H1 (cell line): Measurements from ENCODE around the gene USP7. TPM values are rescaled to one million over a fixed set of nuclear protein-coding genes. Genes with fewer than 3 reads are reported as not detected.

Experiments used
- CTCF ChIP-seq, 3 experiments: IDR thresholded peaks; 1 replicate in 2 of 3; 2 replicates in 1 of 3; pipeline versions ENCODE4 v1.5.1 to v1.6.1; 2011; ENCODE audit warnings: low read length in 3 of 3, mild to moderate bottlenecking in 3 of 3, inconsistent platforms in 2 of 3, low read depth in 1 of 3, moderate library complexity in 1 of 3; ENCODE audit not compliant: insufficient read depth in 1 of 3; ENCODE audit errors: control extremely low read depth in 1 of 3
- SUZ12 ChIP-seq: fragments of 200-600 bp; sonication (generic); IDR thresholded peaks from 2 replicates; pipeline ENCODE4 v1.6.1; 2012; ENCODE audit warnings: mild to moderate bottlenecking, inconsistent platforms, low read length, moderate library complexity, mixed read lengths
- polyA plus RNA-seq, 7 experiments: library from polyadenylated mRNA; depleted of rRNA in 3 of 7; stranded (reverse) in 5 of 7; unstranded in 2 of 7; fragments of >200 nt in 5 of 7; fragments of 200-250 nt in 2 of 7; gene quantifications; 1 replicate in 5 of 7; 2 replicates in 1 of 7; 4 replicates in 1 of 7; pipeline versions ENCODE4 v1.2.1 to v1.2.3, GENCODE V29; 2011 to 2013; ENCODE audit warnings: missing spikeins in 2 of 7, mixed read lengths in 2 of 7
- total RNA-seq: library from RNA; stranded (reverse); fragmentation: NEBNext Ultra II Directional; extraction: Animal tissue kit (Norgen Biotek cat#: 25700); gene quantifications from 2 replicates; pipeline ENCODE4 v1.2.1, GENCODE V29; 2021

The USP7 gene
- total and polyA plus RNA-seq, 2 of the 8 experiments (the other 6 are each of a cell fraction or from before 2014, with no cell fraction given), result 21.3 to 211 TPM

GRCh38 chr16:8941718-8942344 lies 21.9 kb downstream of the USP7 start (continued):
- TF ChIP-seq CTCF (IDR thresholded peaks at IDR 0.05; ENCODE audit: control extremely low read depth in 1 of 3, insufficient read depth in 1 of 3, low read depth in 1 of 3, low read length in 3 of 3), result no peak
- no peak for TF ChIP-seq SUZ12
- TF ChIP-seq, all 59 proteins: peak for 0
